HEK293T (cell line): ENCODE data around the gene LPIN1.
"Not testable (repeated sequence)": the region's sequence is repeated elsewhere in the genome, so short reads cannot be mapped to it uniquely, and the experiment has no call there.

Experiments used
- CTCF ChIA-PET: fragments of 350-600 bp; formaldehyde crosslinking; extraction: SDS; loops from one replicate; lab custom pipeline; 2021; ENCODE audit warnings: antibody characterized with exemption, inconsistent platforms; lab: Yijun Ruan, JAX
- POLR2A ChIA-PET: fragments of 350-600 bp; formaldehyde crosslinking; extraction: SDS; loops from one replicate; lab custom pipeline; 2020; ENCODE audit warnings: antibody characterized with exemption, inconsistent platforms; lab: Yijun Ruan, JAX
- DNase-seq: peaks from one replicate; pipeline ENCODE4 v3.0.0; 2012; ENCODE audit warnings: mixed read lengths; ENCODE audit errors: extremely low spot score
- ARNT ChIP-seq: fragments of 450-650 bp; IDR thresholded peaks from 2 replicates; pipeline ENCODE4 v1.6.1; 2017; ENCODE audit warnings: mild to moderate bottlenecking
- BHLHE40 ChIP-seq: fragments of 450-650 bp; IDR thresholded peaks from 2 replicates; pipeline ENCODE4 v1.6.1; 2016; ENCODE audit warnings: mild to moderate bottlenecking, moderate library complexity, borderline replicate concordance
- CTBP1 ChIP-seq: fragments of 450-650 bp; IDR thresholded peaks from 2 replicates; pipeline ENCODE4 v1.6.1; 2016; ENCODE audit warnings: borderline replicate concordance
- ELF4 ChIP-seq: fragments of 450-650 bp; IDR thresholded peaks from 2 replicates; pipeline ENCODE4 v1.6.1; 2017; ENCODE audit warnings: antibody characterized with exemption
- FOXA1 ChIP-seq: fragments of 450-650 bp; IDR thresholded peaks from 2 replicates; pipeline ENCODE4 v1.6.1; 2016; ENCODE audit warnings: mild to moderate bottlenecking
- FOXK2 ChIP-seq: fragments of 450-650 bp; IDR thresholded peaks from 2 replicates; pipeline ENCODE4 v1.6.1; 2016; ENCODE audit warnings: mild to moderate bottlenecking
- FOXM1 ChIP-seq: fragments of 450-650 bp; IDR thresholded peaks from 2 replicates; pipeline ENCODE4 v1.6.1; 2017; ENCODE audit warnings: mild to moderate bottlenecking, borderline replicate concordance
- HDGF ChIP-seq: fragments of 450-650 bp; IDR thresholded peaks from 2 replicates; pipeline ENCODE4 v1.6.1; 2017; ENCODE audit warnings: antibody characterized with exemption, borderline replicate concordance
- L3MBTL2 ChIP-seq: fragments of 450-650 bp; conservative IDR thresholded peaks from 2 replicates; pipeline ENCODE4 v1.6.1; 2016; ENCODE audit warnings: mild to moderate bottlenecking
- LEF1 ChIP-seq: fragments of 450-650 bp; IDR thresholded peaks from 2 replicates; pipeline ENCODE4 v1.6.1; 2017; ENCODE audit warnings: mild to moderate bottlenecking, borderline replicate concordance
- NFRKB ChIP-seq: fragments of 450-650 bp; IDR thresholded peaks from 2 replicates; pipeline ENCODE4 v1.6.1; 2016; ENCODE audit warnings: mild to moderate bottlenecking, moderate library complexity
- PKNOX1 ChIP-seq: fragments of 450-650 bp; IDR thresholded peaks from 2 replicates; pipeline ENCODE4 v1.6.1; 2016
- SP1 ChIP-seq: fragments of 450-650 bp; IDR thresholded peaks from 2 replicates; pipeline ENCODE4 v1.6.1; 2017
- SUZ12 ChIP-seq: fragments of 450-650 bp; IDR thresholded peaks from 2 replicates; pipeline ENCODE4 v1.6.1; 2016; ENCODE audit warnings: mild to moderate bottlenecking
- TARDBP ChIP-seq: fragments of 450-650 bp; IDR thresholded peaks from 2 replicates; pipeline ENCODE4 v1.6.1; 2016
- ZNF384 ChIP-seq: fragments of 450-650 bp; IDR thresholded peaks from 2 replicates; pipeline ENCODE4 v1.6.1; 2016

The LPIN1 gene

DNA sequence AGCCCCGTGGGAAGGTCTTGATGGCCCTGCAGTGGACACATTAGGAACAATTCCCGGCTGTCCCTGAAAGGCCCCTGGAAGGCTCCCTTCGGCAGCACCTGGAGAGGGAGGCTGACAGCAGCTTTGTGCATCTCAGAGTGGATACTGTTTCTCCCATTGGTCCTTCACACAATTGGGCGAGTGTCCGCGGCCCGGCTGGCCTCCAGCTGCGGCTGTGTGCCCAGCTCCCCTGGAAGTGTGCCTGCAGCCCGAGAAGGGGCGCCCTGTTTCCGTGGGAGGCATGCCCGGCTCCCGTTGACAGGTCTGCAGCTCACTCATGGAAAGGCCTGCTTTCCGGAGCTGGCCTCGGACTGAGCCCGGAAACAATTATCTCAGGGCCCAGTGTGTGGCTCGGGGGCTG lies 103.7 kb downstream of the LPIN1 start:
- TF ChIP-seq ARNT (no peak), CTBP1 (no peak), L3MBTL2 (no peak), SP1 (no peak), ZNF384 (no peak), FOXK2 (no peak), ELF4 (no peak), HDGF (no peak), SUZ12 (no peak), LEF1 (no peak), FOXM1 (no peak), TARDBP (no peak)
- DNase-seq: no peak
- ChIA-PET POLR2A (no interaction called here), CTCF (no interaction called here)

- POLR2A ChIA-PET: no interaction called here
- DNase-seq: no peak
- TF ChIP-seq PKNOX1: no peak
- TF ChIP-seq ARNT: no peak
- no peak for TF ChIP-seq CTBP1
- CTCF ChIA-PET: no interaction called here
Observed at GRCh38 chr2:11852526-11853196, 106.2 kb downstream of the LPIN1 start.

DNA sequence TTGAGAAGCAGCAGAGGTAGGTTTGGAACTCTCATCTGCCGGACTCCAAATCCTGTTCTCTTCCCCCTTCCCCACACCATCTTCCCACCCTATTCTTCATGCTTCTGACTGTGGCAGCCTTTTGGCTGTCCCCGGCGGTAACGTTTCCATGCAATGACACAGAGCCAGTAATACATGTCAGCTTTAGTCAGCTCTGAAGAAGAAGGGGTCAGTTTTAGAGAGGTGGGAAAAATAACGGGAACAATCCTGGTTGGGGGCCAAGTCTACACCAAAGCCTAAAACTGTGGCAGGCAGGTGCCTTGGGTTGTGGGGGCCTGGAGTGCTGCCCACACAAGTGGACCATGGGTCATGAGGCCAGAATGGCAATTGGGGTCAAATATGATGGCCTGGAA lies 106.8 kb downstream of the LPIN1 start:
- no peak for DNase-seq
- TF ChIP-seq FOXK2 (no peak), HDGF (no peak), ZNF384 (no peak), SP1 (no peak), L3MBTL2 (no peak), PKNOX1 (no peak), ARNT (no peak), SUZ12 (no peak), FOXA1 (no peak), BHLHE40 (no peak), FOXM1 (no peak)
- CTCF ChIA-PET: no interaction called here
- POLR2A ChIA-PET: no interaction called here

- ChIA-PET POLR2A (no interaction called here), CTCF (no interaction called here)
- no peak for DNase-seq
- no peak for TF ChIP-seq NFRKB
- no peak for TF ChIP-seq TARDBP
- TF ChIP-seq ELF4: no peak
- no peak for TF ChIP-seq PKNOX1
Observed at GRCh38 chr2:11855064-11855760, 108.8 kb downstream of the LPIN1 start.

GRCh38 chr2:11856095-11856494 lies 109.7 kb downstream of the LPIN1 start:
- no peak for TF ChIP-seq PKNOX1
- TF ChIP-seq SUZ12: no peak
- no peak for TF ChIP-seq SP1
- no peak for TF ChIP-seq TARDBP
- TF ChIP-seq CTBP1: no peak
- no peak for TF ChIP-seq ZNF384
- TF ChIP-seq HDGF: no peak
- no peak for TF ChIP-seq NFRKB
- no peak for DNase-seq
- POLR2A ChIA-PET: no interaction called here
- CTCF ChIA-PET: interaction anchor here (0.6 kb wide), 1 partner anchor 327 kb away, joined by 3 read pairs; no protein-coding TSS in a partner anchor

- no peak for DNase-seq
- CTCF ChIA-PET: no interaction called here
- TF ChIP-seq SP1 (no peak), PKNOX1 (no peak), HDGF (no peak), L3MBTL2 (no peak), FOXM1 (no peak), ELF4 (no peak), ZNF384 (no peak), BHLHE40 (no peak), FOXK2 (no peak), FOXA1 (no peak), TARDBP (no peak), ARNT (no peak), NFRKB (no peak), LEF1 (no peak), CTBP1 (no peak), SUZ12 (no peak)
- POLR2A ChIA-PET: no interaction called here
Observed at GRCh38 chr2:11858883-11859282, 112.5 kb downstream of the LPIN1 start.

GRCh38 chr2:11859975-11860374 lies 113.5 kb downstream of the LPIN1 start:
- CTCF ChIA-PET, DNase-seq: not testable (repeated sequence)
- POLR2A ChIA-PET: interaction anchor here (1.1 kb wide), 1 partner anchor 857 kb away, joined by 3 read pairs; the partner anchor contains the start of gene TRIB2
